Astrocyte of the hippocampus (primary cell): ENCODE results near the gene TMEM187.
A peak's percentile ranks its signal among the peaks of the same experiment; 100 is the strongest.

Experiments used
- DNase-seq: peaks from one replicate; pipeline ENCODE4 v3.0.0; 2011; ENCODE audit warnings: low read depth, low spot score

The TMEM187 gene

DNA sequence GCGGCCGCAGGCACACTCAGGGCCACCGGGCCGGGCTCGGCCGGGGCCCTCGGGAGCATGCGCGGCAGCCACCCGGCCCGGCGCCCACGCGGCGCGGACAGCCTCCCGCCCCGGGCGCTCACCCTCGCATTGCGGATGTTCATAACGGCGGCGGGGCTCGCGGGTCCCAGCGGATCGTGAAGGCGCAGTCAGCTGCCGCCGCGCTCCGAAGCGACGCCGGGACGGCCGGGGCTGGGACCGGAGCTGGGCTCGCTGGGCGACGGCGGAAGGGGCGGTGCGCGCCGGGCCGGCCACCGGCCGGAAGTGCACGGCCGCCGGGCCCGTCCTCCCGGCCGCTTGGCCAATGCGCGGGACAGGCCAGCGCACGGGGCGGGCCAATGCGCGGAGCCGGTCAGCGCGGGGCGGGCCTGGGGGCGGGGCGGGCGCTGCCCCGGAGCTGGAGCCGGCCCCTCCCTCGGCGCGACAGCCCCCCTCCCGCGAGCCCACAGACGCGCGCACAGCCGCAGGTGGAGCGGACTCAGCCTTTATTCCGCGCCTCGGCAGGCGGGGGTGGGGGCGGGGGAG, 37.7 kb upstream of the TMEM187 start, which contains the start of gene NAA10:
Gene NAA10 (minus strand): TSS at position 276 of the 564 bp plus-strand sequence. CDS start 133 bp downstream, at position 143.
- peak; percentile 91 for DNase-seq

DNA sequence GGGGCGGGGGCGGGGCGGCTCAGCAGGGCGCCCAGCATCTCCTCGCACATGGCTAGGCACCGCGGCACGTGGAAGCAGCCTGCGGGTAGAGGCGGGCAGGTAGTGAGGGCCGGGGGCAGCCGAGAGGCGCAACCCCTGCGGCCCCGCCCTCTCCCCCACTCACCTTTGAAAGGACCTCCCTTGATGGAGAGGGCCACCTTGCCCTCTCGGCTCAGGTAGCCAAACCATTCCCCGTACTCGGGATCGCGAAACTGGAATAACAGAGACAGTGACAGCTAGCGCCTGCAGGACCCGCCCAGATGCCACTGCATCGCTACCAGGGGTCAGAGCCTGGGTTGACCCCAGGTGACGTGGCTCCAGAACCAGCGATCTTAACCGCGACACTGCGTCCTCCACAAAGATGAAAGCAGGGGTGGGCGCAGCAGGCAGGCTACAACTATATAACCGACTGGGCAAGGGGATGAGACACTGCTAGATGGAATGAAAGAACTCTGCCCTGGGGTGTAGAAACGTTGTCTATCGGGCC, 37.2 kb upstream of the TMEM187 start:
- no peak for DNase-seq

DNA sequence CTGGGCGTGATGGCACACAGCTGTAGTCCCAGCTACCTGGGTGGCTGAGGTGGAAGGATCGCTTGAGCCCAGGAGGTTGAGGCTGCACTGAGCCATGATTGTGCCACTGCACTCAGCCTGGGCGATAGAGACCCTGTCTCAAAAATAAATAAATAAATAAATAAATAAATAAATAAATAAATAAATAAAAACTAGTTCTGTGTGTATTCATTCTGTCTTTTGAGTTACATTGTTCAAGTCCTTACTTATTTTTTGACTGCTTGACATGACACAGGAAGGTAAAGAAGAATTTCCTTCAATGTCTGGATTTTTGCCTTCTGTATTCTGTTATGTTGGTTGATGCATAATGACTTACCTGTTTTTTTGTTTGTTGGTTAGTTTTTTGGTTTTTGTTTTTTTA, 35.5 kb upstream of the TMEM187 start:
- DNase-seq = no peak

DNA sequence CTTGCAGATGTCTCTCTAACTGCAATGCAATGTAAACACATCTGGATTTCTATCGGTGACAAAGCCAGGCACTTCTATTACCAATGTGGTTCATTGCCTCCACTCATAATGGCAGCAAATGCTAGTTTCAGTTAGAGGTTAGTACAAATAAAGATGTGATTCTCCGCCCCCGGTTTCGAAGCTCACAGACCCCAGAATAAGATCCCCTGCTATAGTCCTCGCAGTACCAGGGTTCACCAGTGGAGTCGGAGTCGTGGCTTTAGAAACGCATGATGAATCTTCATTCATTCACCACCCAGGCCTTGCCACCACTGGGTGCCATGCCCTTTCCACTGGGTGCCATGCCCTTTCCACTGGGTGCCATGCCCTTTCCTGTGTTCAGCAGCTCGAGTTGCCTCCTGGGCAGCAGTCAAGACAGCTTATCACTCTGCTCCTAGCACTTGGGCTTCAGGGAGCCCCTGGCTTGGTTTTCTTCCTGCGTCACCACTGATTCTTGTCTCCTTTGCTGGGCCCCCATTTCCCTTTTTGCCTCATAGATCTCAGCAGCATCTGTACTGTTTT, 34.2 kb upstream of the TMEM187 start:
- no peak for DNase-seq

DNA sequence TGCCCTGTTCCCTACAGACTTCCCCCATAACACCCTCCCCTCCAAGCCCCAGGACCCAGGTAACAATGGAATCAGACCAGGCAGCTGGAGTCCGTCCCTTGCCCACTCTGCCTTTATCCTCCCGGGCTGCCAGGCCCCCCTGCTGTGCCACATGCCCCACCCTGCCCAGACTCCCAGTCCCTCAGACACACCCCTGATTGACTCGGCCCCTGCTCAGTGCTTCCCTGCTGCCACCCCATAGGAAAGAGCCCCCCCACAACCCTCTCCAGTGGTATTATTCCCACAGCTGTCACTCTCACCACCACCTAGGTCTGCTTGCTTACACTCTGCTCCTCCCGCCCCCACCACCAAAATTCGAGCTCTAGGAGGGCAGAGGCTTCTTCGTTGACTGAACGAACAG, 33.0 kb upstream of the TMEM187 start:
- DNase-seq = no peak

DNA sequence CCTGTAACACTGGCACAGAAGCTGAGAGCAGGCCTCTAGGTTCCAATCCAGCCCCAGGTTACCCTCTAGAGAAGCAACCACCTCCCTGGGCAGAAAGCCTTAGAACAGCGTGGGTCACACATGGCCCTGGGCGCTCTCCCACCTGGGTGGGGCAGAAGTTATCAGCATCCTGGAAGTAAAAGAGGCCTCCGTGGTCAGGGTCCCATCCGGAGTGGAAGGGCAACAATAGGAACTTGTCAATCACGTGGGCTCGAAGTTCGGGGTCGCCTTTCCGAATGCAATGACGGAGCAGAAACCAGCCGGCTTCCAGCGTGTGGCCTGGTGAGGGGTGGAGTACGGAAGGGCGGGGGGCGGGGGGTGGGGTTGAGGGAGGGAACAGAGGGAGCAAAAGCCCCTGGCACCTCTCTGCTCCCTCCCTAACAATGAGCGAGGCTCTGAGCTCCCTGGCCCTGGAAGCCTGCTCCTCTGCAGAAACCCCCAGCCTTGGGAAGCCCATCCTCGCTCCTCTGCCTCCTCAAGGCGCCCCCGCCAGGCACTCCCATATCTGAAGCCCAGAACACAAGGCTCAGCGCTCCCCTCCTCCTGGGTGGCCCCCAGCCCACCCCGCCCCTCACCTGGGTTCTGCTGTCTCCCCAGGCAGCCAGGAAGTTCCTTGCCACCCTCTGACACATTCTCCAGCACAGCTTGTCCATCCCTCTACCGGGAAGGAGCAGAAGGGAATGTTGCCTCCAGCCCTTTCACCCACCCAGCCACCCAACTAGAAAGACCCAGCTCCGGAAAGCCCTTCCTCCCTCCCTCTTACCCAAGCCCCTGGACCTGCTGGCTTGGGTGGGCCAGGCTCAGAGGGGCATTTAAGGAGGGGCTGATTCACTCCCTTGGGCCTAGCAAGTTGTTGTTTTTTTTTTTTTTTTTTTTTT, 31.0 kb upstream of the TMEM187 start:
- no peak for DNase-seq

DNA sequence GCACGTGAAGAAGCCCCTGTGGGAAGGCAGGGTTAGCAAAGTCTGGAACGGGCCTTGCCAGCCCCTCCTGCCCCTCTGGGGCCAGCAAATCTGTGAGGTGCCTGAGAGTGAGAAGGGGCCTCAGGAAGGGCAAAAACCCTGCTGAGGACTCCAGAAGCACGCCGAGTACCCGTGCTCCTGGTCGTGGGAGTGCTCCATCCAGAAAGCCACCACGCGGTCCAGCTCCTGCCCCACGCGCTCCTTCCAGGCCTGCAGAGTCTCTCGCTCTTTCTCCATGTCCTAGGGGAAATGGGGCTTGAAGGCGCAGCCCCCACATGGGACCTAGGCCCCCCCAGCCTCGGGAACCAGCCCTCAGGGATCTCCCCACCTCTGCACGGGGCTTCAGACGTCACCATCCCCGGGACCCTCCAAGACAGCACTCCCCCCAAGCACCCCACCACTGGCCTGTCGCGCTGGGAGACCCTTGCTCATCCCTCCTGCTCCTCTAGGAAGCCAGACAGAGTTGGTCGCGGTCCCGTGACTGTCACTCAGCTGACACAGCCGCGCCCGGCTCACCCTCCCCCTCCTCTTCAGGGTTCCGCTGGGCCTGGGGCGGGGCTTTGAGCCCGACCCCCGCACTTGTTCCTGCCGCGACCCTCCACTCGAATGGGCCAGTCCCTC, 28.3 kb upstream of the TMEM187 start, which contains the start of gene RENBP:
Gene RENBP (minus strand): TSS at position 504 of the 660 bp plus-strand sequence. CDS start 33 bp downstream, at position 471.
- no peak for DNase-seq

DNA sequence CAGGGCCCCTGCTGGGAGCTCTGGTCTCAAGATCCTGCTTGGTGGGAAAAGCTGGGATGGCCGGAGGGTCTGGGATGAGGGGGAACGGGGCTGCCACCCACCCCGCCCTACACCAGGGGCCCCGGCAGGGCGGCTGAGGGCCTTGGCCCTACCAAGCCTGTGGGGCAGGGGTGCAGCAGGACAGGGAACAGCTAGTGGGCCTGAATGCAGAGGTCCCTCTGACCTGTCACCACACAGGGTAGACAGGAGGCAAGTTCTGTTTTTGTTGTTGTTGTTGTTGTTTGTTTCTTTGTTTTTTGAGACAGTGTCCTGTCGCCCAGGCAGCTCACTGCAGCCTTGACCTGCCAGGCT, 27.8 kb upstream of the TMEM187 start:
- DNase-seq = no peak

DNA sequence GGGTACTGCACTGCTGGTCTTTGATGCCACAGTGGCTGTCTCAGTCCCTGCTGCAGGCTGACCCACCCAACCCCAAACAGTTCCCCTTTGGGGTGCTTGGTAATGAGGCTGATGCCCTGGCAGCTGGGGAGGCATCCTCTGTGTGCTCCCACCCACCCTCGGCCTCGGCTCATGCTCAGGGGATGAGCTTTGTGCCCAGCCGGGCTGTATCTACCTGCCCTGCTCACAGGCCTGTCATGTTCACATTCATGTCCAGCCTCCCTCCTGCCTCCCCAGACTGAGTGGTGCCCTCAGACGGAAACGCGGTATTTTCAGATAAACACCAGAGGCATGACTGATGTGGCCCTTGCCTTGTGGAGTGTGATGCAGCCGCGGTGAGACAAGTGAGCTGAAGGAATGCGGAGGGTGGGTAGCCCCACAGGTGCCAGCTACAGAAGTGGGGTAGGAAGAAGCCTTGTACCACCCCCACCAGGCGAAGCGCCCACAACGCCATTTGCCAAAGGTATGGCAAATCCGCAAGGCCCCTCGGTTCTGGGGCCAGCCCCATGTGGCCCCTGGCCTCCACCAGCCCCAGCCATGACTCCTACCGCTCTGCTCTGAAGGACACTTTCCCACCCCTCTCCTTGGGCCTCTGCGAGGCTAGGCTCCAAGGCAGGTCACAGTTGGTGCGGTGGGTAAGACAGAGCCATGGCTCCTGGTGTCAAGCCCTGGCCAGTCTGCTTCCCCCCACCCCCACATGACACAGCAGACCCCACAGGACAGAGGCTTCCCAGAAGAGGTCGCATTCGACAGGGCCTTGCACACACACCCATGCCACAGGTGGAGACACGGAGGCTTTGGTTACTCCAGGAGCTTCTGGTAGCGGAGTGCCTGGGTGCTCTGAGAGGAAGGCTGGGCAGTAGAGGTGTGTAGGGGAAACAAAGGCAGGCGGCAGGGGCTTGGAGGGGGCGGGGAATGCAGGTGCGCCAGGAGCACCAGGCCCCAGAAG, 26.3 kb upstream of the TMEM187 start:
- DNase-seq = no peak

DNA sequence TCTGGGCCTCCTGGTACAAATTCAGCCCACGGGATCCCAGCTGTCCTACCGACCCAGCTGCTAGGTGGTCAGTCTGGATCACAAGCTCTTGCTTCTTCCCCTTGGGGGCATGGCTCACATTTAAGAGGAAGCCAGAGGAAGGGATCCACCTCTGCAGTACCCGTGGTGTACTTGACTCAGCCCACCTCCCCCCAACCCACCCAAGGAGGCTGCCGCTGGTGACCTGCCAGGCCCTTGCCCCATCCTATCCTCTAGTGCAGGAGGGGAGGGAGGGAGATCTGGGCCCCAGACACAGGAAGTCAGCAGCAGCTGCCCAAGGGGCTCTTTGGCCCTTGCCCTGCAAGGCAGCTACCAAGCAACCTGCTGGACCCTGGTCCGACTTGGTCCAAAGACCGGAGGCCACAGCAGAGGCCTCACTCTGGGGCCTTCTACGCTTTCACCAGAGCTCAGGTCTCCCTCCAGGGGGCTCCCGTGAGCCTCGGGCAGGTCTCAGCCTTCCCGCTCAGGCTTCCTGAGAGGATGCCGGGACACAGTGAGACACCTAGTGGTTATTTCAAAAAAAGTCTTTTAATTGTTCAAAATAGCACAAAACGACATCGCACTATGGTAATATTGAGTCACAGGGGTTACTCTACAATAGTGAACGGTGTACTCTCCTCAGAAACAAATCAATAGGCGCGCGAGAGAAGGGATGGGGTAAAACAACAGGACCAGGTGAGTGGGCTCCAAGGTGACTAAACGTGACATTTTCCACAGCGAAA, 25.4 kb upstream of the TMEM187 start:
- peak; percentile 85 for DNase-seq

DNA sequence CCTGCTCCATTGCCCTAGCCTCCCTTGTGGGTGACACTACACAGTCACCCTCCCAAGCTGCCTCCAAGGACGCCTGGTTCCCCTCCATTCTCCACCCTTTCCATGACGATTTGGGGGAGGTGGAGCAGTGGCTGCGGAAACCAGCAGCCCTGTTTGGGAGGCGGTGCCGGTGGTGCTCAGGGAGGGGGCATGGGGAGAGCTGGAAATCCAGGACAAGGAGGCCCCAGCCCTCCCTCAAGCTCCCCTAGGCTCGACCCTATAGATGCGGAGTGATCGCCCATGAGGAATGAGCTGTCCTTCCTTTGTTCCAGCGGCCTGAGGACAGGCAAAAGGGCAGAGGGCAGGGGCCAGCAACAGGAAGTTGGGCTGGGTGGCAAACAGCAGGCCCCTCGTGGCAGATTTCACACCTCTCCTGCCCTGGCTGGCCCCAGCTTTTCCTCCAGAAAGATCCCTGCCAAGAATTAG, 24.5 kb upstream of the TMEM187 start:
- no peak for DNase-seq

DNA sequence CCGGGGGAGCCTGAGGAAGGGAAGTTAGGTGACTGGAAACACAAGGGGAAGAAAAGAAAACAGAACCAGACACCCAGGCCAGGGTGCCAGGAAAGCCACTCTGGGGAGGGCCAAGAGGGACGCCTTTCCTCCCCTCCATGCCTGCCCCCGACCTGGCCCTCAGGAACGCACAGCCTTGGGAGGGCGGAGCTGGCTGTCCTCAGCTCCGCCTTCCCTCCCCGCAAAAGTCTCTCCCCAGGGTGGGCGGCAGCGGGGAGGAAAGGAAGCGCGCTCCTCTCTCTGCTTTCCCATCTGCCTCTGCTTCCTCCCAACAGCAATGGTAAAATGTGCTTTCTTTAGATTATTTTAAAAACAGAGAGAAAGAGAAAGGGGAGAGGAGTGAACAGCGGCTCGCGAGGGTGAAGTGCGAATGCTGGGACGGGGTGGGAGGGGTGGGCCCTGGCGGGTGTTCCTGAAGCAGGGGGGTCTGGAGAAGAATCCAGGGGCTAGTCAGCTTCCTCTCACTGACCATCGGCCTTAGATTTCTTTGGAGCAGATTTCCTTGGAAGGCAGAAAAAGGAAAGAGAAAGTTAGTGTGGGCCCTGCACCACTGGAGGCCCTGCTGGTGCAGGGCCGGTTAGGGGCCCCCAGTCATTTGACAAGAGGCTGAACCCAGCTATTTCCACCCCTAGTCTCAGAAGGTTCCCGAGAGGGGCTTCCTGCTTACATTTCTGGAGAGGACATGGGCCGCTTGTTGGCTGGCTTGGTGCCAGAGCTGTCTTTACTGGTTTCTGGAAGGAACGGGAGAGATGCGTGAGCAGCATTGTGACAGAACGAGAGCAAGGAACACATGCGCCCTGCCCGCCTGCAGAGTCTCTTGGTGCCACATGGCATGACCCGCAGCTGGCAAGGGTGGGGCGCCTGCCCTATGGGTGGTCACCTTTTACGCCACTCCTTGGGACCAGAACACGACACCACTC, 23.4 kb upstream of the TMEM187 start:
- DNase-seq = no peak

DNA sequence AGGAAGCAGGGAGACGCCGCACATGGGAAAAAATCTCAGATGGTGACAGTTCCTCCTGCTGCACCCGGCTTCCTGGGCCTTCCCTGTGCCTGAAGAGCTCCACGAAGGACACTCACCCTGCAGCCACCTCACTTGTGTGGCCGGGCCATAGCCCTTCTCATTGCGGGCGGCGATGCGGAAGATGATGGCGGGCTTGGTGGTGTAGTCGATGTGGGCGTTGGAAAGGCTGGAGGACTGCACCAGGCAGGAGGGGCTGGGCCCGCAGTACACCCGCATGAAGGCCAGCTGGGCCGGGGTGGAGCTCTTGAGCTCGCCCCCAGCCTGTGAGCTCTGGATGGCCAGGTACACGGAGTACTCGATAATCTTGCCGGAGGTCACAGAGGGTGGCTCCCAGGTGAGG, 22.4 kb upstream of the TMEM187 start:
- no peak for DNase-seq

DNA sequence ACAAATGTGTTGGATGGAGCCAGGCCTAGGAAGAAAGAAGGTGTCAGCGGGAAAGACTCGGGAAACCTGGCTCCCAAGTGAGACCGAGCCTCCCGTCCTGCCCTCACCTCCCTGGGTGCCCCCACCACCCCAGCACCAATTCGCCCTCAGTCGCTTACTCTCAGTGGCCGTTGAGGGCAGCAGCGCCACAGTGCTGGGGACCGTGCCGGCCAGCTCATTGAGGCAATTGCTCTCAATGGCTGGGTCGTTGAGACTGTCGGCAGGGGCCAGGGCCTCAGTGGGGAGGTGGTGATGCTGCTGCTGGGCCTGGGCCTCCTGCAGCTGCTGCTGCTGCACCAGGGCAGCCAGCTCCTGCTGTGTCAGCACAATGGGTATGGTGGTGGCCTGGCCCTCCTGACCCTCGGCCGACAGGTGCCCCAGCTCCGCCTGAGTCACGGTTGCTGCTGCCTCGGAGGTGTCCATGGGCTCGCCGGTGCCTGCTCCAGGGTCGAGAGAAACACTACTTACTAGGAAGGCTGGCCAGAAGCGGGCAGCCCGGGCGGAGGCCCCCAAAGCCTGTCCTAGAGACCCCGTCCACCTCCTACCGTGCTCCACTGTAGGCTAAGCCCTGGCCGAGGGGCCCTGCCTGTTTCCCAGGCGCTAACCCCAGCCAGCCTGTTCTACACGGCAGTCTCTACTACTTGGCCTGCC, 20.7 kb upstream of the TMEM187 start:
- DNase-seq = no peak

DNA sequence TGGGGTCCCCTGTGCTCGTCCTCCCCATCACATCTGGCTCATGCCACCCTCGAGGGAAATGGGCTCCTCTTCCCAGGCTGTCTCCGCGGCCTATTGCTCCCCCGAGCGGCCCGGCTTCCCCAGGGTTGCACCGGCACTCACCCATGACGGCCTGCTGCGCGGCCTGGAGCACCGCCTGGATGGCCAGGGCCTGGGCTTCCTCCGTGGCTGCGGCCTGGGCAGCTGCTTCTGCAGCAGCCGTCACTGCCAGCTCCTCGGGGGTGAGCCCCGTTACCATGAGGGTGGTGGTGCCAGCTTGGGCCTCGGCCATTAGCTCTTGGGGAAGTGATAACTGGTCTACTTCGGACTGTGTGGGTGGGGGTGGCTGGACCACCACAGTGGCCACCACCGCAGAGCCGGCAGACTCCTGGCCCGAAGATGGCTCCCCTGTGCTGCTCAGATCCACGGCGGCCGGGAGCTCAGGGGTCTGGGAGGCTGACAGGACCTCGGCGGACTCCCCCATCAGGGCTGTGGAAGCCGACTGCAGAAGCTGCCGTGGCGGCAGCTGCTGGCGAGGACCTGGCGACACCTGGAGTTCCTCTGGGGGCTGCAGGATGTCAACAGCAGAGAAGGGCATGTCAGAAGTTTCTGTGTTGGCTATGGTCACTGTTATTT, 20.1 kb upstream of the TMEM187 start:
- no peak for DNase-seq

DNA sequence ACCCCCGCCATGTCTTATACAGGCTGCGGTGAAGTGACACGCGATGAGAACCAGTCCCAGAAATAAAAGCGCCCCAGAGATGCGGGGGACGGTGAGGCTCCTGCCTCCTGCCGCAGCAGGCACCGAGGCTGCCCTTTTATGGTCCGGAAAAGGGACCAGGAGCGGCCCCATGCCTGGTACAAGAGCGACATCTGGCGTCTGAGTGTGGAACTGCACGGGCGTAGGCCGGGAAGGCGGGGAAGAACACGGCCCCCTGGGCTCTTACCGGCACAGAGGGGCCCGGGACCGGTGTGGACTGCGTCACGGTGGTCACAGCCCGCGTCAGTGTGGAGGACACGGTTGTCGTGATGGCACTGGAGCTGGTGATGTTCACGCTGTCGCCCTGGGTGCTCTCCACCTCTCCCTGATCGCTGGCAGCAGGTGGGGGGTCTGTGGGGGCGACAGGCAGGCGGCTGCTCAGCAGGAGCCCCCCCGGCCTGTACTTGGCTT, 19.2 kb upstream of the TMEM187 start:
- DNase-seq = peak; percentile 85

DNA sequence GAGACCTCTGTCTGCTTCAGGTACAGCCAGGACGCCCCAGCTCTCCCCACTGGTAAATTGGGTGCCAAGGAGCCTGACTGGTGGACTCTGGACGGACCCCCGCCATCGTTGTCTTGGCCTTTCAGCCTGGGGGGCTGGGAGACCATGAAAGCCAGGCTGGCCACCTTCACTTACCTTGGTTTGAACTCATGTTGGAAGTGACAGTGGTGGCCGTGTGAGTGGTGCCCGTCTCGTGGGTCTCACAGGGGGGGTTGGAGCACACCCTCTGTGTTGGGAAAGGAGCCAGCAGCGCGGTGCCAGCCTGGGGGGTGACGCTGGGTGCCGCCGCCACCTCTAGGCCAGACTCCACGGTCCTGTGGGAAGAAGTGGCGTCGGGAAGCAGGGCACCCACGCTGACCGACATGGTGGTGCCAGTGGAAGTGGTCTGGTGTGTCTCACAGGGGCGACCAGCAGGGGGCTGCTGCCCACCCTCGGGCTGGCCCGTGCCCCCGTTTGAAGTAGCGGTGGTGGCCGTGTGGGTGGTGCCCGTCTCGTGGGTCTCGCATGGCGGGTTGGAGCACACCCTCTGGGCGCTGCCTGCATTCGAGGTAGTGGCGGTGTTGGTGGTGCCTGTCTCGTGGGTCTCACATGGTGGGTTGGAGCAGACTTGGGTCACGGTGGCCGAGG, 18.5 kb upstream of the TMEM187 start:
- DNase-seq = no peak
